Pancreas (tissue), 10 donors: Measurements from ENCODE around the gene PRKCQ. TPM values are rescaled to one million over a fixed set of nuclear protein-coding genes. Genes with fewer than 3 reads are reported as not detected.

Experiments used
- ATAC-seq, 4 donors: fragments of 200-7000 bp; cut with Tn5 transposase; one replicate each; pipeline versions ENCODE4 v1.8.0 to v1.9.1; 2020; ENCODE audit warnings: mild to moderate bottlenecking in 4 of 4, moderate library complexity in 4 of 4
- DNase-seq, 6 donors: peaks; one replicate each; pipeline ENCODE4 v3.0.0-alpha.2; 2020
- FAIRE-seq: peaks from 2 replicates; lab custom pipeline; 2012; peaks lifted over from hg19 to GRCh38; lab: Jason Lieb, UNC
- H3K27ac ChIP-seq, 4 donors: fragments of 200-600 bp; sonication (generic); 1 replicate in 3 of 4; 2 replicates in 1 of 4; pipeline versions ENCODE4 v1.5.0 to v1.8.0; 2020
- H3K27me3 ChIP-seq, 4 donors: fragments of 200-600 bp; one replicate each; pipeline ENCODE4 v1.8.0; 2021
- H3K36me3 ChIP-seq, 3 donors: fragments of 200-600 bp; sonication (generic) in 1 of 3; one replicate each; pipeline versions ENCODE4 v1.5.0 to v1.8.0; 2020 to 2021
- H3K4me1 ChIP-seq, 3 donors: fragments of 200-600 bp; one replicate each; pipeline ENCODE4 v1.8.0; 2021
- H3K4me3 ChIP-seq, 4 donors: fragments of 200-600 bp; sonication (generic) in 2 of 4; one replicate each; pipeline versions ENCODE4 v1.5.0 to v1.8.0; 2020 to 2021
- H3K9me3 ChIP-seq, 4 donors: fragments of 200-600 bp; one replicate each; pipeline ENCODE4 v1.8.0; 2021
- WGBS, 2 donors: extraction: QIAGEN DNeasy Blood & Tissue Kit; methylation state at CpG; one replicate each; pipeline ENCODE4 v1.1.7; 2013; 5-methylcytosine and 5-hydroxymethylcytosine counted together
- intact Hi-C, 3 donors: fragments of 100-400 bp; cut with DNase I; formaldehyde crosslinking; loops; one replicate each; pipeline versions ENCODE4 v1.11.1 to v1.14.2; 2022
- polyA plus RNA-seq, 2 donors: library from polyadenylated mRNA; stranded (reverse); fragments of 200-250 nt; gene quantifications; one replicate each; pipeline ENCODE4 v1.2.3, GENCODE V29; 2013
- total RNA-seq, 6 donors: library from RNA; stranded (reverse); fragmentation: NEBNext Ultra II Directional in 4 of 6; extraction: Animal tissue kit (Norgen Biotek cat#: 25700) in 4 of 6; gene quantifications; one replicate each; pipeline versions ENCODE4 v1.2.1 to v1.2.4, GENCODE V29; 2021 to 2023
- TF ChIP-seq, protein P1 (sequence below), 4 donors: fragments of 200-600 bp; sonication (generic) in 3 of 4; IDR thresholded peaks; one replicate each; pipeline versions ENCODE4 v1.5.0 to v1.8.0; 2021; ENCODE audit warnings: antibody characterized with exemption in 4 of 4
- donor health status: healthy with polysubstance abuse.
- donor health status: DM: no; HTN: no; CAD: no; lungs with moderate emphysema.
- donor health status: DM: no; HTN: no; CAD: no.
- donor health status: control.
- donor health status: control.
- donor health status: Bipolar disorder and iron deficiency.
- donor health status: DM: yes; HTN: yes; CAD: no.
- donor health status: DM: no; HTN: no; CAD: no.
- donor health status: DM: no; HTN: no; CAD: no.
- donor health status: DM: yes; HTN: yes; CAD: no.

PRKCQ gene
- total and polyA plus RNA-seq, 8 donors = 1.4 to 5.2 (median 3.4) TPM

DNA sequence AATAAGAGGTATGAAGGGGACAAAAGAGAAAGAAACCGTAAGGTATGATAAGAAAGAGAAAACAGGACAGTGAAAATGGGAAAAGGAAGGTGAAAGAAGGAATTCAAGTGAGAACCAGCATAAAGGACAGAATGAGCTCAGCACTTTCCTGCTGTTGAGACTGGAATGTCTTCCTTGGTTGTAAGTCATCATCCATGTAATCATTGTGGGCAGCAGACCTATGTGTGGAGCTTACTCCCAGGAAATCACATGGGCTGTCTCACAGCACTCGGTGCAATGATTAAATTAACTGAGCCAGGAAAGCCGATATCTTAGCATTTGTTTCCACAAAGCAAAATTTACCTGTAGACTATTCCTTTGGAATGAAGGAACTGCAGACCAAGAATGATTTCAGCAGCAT lies 118.1 kb downstream of the PRKCQ start:
- no peaks in the 10 kb centered on the region for H3K36me3 ChIP-seq
- 93 to 94% methylated on average over 3 of the region's 3 CpGs for WGBS, 2 donors
- intact Hi-C loops = no loop called here
- no peak for FAIRE-seq
- H3K27ac ChIP-seq = no peak overlapping the region
- H3K9me3 ChIP-seq = no peaks in the 10 kb centered on the region
- no peaks in the 10 kb centered on the region for H3K27me3 ChIP-seq
- no peak overlapping the region for H3K4me3 ChIP-seq
- H3K4me1 ChIP-seq = no peaks in the 10 kb centered on the region
- ATAC-seq = no peak
- DNase-seq = no peak
- TF ChIP-seq, protein P1, sequence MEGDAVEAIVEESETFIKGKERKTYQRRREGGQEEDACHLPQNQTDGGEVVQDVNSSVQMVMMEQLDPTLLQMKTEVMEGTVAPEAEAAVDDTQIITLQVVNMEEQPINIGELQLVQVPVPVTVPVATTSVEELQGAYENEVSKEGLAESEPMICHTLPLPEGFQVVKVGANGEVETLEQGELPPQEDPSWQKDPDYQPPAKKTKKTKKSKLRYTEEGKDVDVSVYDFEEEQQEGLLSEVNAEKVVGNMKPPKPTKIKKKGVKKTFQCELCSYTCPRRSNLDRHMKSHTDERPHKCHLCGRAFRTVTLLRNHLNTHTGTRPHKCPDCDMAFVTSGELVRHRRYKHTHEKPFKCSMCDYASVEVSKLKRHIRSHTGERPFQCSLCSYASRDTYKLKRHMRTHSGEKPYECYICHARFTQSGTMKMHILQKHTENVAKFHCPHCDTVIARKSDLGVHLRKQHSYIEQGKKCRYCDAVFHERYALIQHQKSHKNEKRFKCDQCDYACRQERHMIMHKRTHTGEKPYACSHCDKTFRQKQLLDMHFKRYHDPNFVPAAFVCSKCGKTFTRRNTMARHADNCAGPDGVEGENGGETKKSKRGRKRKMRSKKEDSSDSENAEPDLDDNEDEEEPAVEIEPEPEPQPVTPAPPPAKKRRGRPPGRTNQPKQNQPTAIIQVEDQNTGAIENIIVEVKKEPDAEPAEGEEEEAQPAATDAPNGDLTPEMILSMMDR (IDR thresholded peaks at IDR 0.05) = no peak

DNA sequence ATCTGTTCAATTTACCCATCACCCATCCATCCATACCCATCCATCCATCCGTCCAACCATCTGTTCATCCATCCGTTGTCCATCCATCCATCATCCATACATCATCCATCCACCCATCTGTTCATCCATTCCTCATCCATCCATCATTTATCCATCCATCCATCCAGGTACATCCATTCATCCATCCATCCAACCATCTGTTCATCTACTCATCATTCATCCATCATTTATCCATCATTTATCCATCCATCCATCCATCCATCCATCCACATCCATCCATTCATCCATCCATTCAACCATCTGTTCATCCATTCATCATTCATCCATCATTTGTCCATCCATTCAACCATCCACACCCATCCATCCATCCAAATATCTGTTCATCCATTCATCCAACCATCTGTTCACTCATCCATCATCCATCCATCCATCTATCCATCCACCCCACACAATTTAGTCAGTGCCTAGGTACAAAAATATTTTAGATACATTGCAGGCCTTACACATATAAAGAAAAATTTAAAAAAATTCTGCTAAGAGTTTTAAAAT lies 119.1 kb downstream of the PRKCQ start:
- TF ChIP-seq, protein P1 (IDR thresholded peaks at IDR 0.05) = no peak
- Histone ChIP-seq H3K36me3 (no peaks in the 10 kb centered on the region), H3K4me1 (no peaks in the 10 kb centered on the region), H3K4me3 (no peak overlapping the region), H3K9me3 (no peaks in the 10 kb centered on the region), H3K27ac (no peak overlapping the region), H3K27me3 (no peaks in the 10 kb centered on the region)
- ATAC-seq = no peak
- no peak for DNase-seq
- intact Hi-C loops = no loop called here
- WGBS, 2 donors = 95 to 98% methylated on average over 2 of the region's 2 CpGs
- no peak for FAIRE-seq

DNA sequence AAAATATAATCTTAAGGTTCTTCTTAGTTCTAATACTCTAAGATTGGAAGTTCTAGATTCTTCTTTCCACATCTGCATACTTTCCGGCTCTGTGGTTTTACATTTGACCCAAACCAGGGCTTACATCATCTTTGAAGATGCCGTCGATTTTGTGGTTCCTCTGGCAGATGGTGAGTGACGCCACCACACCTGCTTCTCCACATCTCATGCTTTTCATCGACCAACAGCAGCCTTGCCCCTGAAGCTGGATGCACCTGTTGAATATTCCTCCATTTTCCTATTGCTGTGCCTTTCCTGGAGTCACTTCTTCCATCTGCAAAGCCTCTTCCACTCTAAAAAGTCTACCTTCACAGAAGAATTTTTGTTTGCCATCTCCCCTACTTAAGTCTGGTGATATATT lies 121.3 kb downstream of the PRKCQ start:
- DNase-seq (no peak), ATAC-seq (no peak), FAIRE-seq (no peak)
- intact Hi-C loops = no loop called here
- H3K36me3 ChIP-seq = no peaks in the 10 kb centered on the region
- WGBS, 2 donors = 93 to 94% methylated on average over 5 of the region's 5 CpGs
- no peaks in the 10 kb centered on the region for H3K4me1 ChIP-seq
- H3K4me3 ChIP-seq = no peak overlapping the region
- H3K9me3 ChIP-seq = no peaks in the 10 kb centered on the region
- TF ChIP-seq, protein P1 (IDR thresholded peaks at IDR 0.05) = no peak
- H3K27me3 ChIP-seq = no peaks in the 10 kb centered on the region
- H3K27ac ChIP-seq = no peak overlapping the region

DNA sequence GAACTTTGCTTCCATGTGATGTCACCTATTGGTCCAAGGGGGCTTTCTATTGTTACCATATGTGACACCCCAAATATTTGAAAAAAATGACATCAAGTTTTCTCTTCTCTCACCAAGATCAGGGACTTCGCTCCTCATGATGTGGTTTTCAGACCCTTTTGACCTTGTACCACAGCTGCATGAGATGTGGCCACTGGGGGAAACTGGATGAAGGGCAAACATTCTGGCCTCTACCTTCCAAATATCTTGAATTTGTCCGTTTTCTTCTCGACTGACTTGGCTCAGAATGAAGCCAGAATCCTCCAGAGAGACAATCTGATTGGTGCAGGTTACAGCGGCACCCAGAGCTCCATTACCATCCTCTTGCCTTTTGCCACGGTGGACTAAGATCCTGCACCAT lies 122.7 kb downstream of the PRKCQ start:
- H3K4me1 ChIP-seq = no peaks in the 10 kb centered on the region
- H3K9me3 ChIP-seq = no peaks in the 10 kb centered on the region
- FAIRE-seq (no peak), DNase-seq (no peak), ATAC-seq (no peak)
- 94 to 95% methylated on average over 5 of the region's 5 CpGs for WGBS, 2 donors
- TF ChIP-seq, protein P1 (IDR thresholded peaks at IDR 0.05) = no peak
- no peaks in the 10 kb centered on the region for H3K27me3 ChIP-seq
- H3K36me3 ChIP-seq = no peaks in the 10 kb centered on the region
- H3K4me3 ChIP-seq = no peak overlapping the region
- H3K27ac ChIP-seq = no peak overlapping the region
- intact Hi-C loops = no loop called here

DNA sequence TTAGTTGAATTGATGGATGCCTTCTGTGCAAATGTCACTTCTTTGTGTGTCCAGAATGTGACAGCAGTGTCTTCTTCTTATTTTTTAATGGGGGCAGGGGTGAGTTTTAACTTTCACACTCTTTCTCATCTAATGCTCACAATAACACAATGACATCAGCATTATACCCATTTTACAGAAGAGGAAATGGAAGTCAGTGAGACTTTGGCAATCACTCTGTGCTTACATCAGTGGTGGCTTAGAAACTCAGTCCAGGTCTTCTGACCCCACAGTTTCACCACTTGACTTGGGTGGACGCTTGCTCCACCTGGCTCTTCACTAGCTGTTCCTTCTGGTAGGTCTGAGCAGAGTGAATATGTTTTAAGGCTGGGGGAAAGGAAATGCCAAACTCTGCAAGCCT lies 124.0 kb downstream of the PRKCQ start:
- H3K36me3 ChIP-seq = no peaks in the 10 kb centered on the region
- WGBS, 2 donors = 96 to 100% methylated on average over 1 of the region's 1 CpG
- H3K9me3 ChIP-seq = no peaks in the 10 kb centered on the region
- FAIRE-seq = no peak
- TF ChIP-seq, protein P1 (IDR thresholded peaks at IDR 0.05) = no peak
- no peak overlapping the region for H3K27ac ChIP-seq
- intact Hi-C loops = no loop called here
- H3K4me3 ChIP-seq = no peak overlapping the region
- no peaks in the 10 kb centered on the region for H3K27me3 ChIP-seq
- DNase-seq = no peak
- ATAC-seq = no peak
- H3K4me1 ChIP-seq = no peaks in the 10 kb centered on the region
